ENCODE results near the gene RPP40.

The RPP40 gene

GRCh38 chr6:5003604-5004372 lies at the start of gene RPP40:
Gene RPP40 (minus strand): TSS chr6:5004037. CDS start chr6:5004002, 35 bp downstream.
- peak; percentile 89 for TF ChIP-seq CTCF (IDR thresholded peaks at IDR 0.05; ENCODE audit: control insufficient read depth, extremely low read depth, insufficient read depth)

GRCh38 chr6:5053038-5053437 lies 49.2 kb upstream of the RPP40 start:
- DNase-seq (ENCODE audit: low read depth) = no peak
- TF ChIP-seq CTCF (IDR thresholded peaks at IDR 0.05; ENCODE audit: control insufficient read depth, extremely low read depth, insufficient read depth) = no peak
- H3K4me3 ChIP-seq (ENCODE audit: low read depth, low read length) = no peak overlapping the region

More at GRCh38 chr6:5003604-5004372, at the start of gene RPP40:
- peak; percentile 85 for DNase-seq (ENCODE audit: low read depth)
- H3K4me3 ChIP-seq (ENCODE audit: low read depth, low read length) = peak within 1 kb of the TSS; percentile 66

GRCh38 chr6:5051394-5051793 lies 47.6 kb upstream of the RPP40 start:
- H3K4me3 ChIP-seq (ENCODE audit: low read depth, low read length) = no peak overlapping the region
- no peak for DNase-seq (ENCODE audit: low read depth)
- no peak for TF ChIP-seq CTCF (IDR thresholded peaks at IDR 0.05; ENCODE audit: control insufficient read depth, extremely low read depth, insufficient read depth)

- no peak for TF ChIP-seq CTCF (IDR thresholded peaks at IDR 0.05; ENCODE audit: control insufficient read depth, extremely low read depth, insufficient read depth)
- H3K4me3 ChIP-seq (ENCODE audit: low read depth, low read length) = no peak overlapping the region
Measured at GRCh38 chr6:5050009-5050408, 46.2 kb upstream of the RPP40 start.

GRCh38 chr6:5046430-5046829 lies 42.6 kb upstream of the RPP40 start:
- no peak overlapping the region for H3K4me3 ChIP-seq (ENCODE audit: low read depth, low read length)
- no peak for DNase-seq (ENCODE audit: low read depth)
- TF ChIP-seq CTCF (IDR thresholded peaks at IDR 0.05; ENCODE audit: control insufficient read depth, extremely low read depth, insufficient read depth) = no peak

More at GRCh38 chr6:5050009-5050408, 46.2 kb upstream of the RPP40 start:
- DNase-seq (ENCODE audit: low read depth) = no peak

- TF ChIP-seq CTCF (IDR thresholded peaks at IDR 0.05; ENCODE audit: control insufficient read depth, extremely low read depth, insufficient read depth) = no peak
- DNase-seq (ENCODE audit: low read depth) = no peak
- no peak overlapping the region for H3K4me3 ChIP-seq (ENCODE audit: low read depth, low read length)
Measured at GRCh38 chr6:5045416-5045815, 41.6 kb upstream of the RPP40 start.

- TF ChIP-seq CTCF (IDR thresholded peaks at IDR 0.05; ENCODE audit: control insufficient read depth, extremely low read depth, insufficient read depth) = no peak
- H3K4me3 ChIP-seq (ENCODE audit: low read depth, low read length) = no peak overlapping the region
- DNase-seq (ENCODE audit: low read depth) = no peak
Measured at GRCh38 chr6:5044866-5045265, 41.0 kb upstream of the RPP40 start.

All from LNCaP clone FGC (cell line).